ENCODE data around the gene ALOX15. TPM values are rescaled to one million over a fixed set of nuclear protein-coding genes. Genes with fewer than 3 reads are reported as not detected.

The ALOX15 gene
- total RNA-seq, 4 donors from 2014 or later = 0.12 TPM; not detected in 3

DNA sequence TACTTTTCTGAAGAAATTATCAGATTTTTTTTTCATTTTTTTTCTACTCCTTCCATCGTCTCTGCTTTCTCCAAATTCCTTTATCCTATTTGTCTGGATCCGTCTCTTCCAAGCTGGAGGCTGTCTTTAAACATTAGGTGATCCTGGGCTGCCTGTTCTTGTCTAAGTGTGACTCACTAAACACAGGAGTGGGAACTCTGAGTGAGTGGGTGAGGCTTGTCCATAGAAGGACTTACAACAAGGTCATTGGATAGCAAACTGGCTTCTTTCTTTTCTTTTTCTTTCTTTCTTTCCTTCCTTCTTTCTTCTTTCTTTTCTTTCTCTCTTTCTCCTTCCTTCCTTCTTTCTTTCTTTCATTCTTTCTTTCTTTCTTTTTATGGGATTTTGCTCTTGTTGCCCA is 18.2 kb downstream of the ALOX15 start:
- ATAC-seq = no peak
- TF ChIP-seq, protein P1, sequence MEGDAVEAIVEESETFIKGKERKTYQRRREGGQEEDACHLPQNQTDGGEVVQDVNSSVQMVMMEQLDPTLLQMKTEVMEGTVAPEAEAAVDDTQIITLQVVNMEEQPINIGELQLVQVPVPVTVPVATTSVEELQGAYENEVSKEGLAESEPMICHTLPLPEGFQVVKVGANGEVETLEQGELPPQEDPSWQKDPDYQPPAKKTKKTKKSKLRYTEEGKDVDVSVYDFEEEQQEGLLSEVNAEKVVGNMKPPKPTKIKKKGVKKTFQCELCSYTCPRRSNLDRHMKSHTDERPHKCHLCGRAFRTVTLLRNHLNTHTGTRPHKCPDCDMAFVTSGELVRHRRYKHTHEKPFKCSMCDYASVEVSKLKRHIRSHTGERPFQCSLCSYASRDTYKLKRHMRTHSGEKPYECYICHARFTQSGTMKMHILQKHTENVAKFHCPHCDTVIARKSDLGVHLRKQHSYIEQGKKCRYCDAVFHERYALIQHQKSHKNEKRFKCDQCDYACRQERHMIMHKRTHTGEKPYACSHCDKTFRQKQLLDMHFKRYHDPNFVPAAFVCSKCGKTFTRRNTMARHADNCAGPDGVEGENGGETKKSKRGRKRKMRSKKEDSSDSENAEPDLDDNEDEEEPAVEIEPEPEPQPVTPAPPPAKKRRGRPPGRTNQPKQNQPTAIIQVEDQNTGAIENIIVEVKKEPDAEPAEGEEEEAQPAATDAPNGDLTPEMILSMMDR (IDR thresholded peaks at IDR 0.05) = no peak
- no peak for TF ChIP-seq EP300 (IDR thresholded peaks at IDR 0.05)
- TF ChIP-seq POLR2A (IDR thresholded peaks at IDR 0.05) = no peak
- no peak for TF ChIP-seq POLR2AphosphoS5 (IDR thresholded peaks at IDR 0.05)
- H3K4me3 ChIP-seq = no peak overlapping the region
- WGBS, 2 donors (ENCODE audit: low coverage in 1 of 2) = 40% methylated on average over 2 of the region's 2 CpGs; no CpG with 5 or more reads in 1 of the 2 donors
- peaks cover 0 to 23% (median 8%) of the 10 kb centered on the region in 3 donors for H3K4me1 ChIP-seq
- peaks cover 0 to 9% (median 0%) of the 10 kb centered on the region in 3 donors for H3K9me3 ChIP-seq
- H3K27me3 ChIP-seq = peaks cover 5% of the 10 kb centered on the region
- no peak overlapping the region for H3K27ac ChIP-seq
- H3K36me3 ChIP-seq = no peaks in the 10 kb centered on the region

DNA sequence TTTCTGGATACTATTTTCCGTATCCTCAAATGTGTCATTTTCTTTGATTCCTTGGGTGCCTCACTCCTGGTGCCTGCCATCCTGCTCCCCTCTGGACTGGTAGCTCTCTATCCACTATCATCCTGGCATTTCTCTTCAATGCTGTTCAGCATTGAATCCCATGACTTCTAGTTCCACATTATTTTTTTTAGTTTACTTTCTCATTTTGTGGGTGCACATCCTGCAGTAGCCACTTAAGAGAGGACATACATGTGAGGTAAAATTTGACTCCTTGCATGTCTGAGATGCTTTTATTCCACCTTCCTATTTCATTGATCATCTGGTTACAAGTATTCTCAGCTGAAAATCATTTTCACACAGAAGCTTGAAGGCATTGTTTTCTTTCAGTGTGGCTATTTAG is 19.1 kb downstream of the ALOX15 start:
- no peak for ATAC-seq
- Histone ChIP-seq H3K36me3 (no peaks in the 10 kb centered on the region), H3K4me3 (no peak overlapping the region), H3K27ac (no peak overlapping the region), H3K9me3 (peaks cover 0 to 9% (median 0%) of the 10 kb centered on the region in 3 donors), H3K4me1 (peaks cover 0 to 23% (median 8%) of the 10 kb centered on the region in 3 donors), H3K27me3 (peaks cover 6% of the 10 kb centered on the region)
- TF ChIP-seq POLR2A (IDR thresholded peaks at IDR 0.05) = no peak
- no peak for TF ChIP-seq POLR2AphosphoS5 (IDR thresholded peaks at IDR 0.05)
- TF ChIP-seq, protein P1 (IDR thresholded peaks at IDR 0.05) = no peak
- no peak for TF ChIP-seq EP300 (IDR thresholded peaks at IDR 0.05)
- WGBS, 2 donors (ENCODE audit: low coverage in 1 of 2) = 82% methylated on average over 1 of the region's 1 CpG; no CpG with 5 or more reads in 1 of the 2 donors

DNA sequence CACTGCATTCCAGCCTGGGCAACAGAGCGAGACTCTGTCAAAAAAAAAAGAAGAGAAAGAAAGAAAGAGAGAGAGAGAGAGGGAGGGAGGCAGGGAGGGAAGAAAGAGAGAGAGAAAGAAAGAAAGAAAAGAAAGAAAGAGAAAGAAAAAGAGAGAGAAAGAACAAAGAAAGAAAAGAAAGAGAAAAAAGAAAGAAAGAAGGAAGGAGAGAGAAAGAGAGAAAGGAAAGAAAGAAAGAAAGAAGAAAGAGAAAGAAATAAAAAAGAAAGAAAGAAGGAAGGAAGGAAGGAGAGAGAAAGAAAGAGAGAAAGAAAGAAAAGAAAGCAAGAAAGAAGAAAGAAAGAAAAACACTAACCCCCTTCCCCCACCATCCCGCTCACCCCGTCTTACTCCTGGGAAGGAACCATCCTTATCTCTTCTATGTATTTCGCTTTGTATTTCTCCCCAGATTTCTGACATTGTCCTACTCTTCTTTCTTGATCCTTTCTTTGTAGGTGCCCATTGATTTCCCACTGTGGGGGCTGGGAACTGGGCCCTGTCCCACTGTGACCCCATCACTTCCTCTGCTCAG is 20.9 kb downstream of the ALOX15 start:
- 94 to 100% methylated on average over 3 of the region's 4 CpGs for WGBS, 2 donors (ENCODE audit: low coverage in 1 of 2)

DNA sequence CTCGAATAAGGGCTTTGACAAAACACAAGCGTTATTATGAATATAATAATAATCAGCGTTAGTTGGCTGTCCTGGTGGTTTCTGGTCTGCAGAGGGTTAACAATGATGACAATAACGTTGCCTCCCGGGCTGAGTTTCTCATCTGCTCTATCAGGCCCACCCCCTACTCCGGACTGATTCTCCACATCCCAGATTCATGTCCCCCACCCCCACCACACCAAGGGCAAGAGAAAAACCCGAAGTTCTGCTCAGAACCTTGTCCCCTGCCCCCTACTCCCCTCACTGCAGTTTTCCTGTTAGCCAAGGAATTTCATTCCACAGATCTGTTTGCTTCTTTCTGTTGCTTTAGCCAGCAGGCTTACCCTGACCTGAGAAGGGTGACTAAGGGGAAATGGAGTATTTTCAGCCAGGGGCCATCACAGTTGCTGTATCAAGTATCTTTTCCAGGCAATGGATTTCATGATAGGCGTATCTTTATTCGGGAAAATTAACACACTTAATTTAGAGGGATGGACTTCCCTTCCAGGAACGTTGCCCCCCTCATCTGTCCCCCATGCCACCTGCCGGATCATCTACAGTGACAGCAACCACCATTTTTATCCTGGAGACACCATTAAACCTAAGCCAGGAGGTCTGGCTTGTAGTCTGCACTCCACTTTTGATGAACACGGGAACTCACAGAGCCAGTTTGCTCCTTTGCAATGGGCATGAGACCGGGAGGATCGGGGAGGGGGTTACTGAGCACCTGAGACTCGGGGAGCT is 23.7 kb downstream of the ALOX15 start:
- peaks cover 0 to 9% (median 0%) of the 10 kb centered on the region in 3 donors for H3K9me3 ChIP-seq
- H3K36me3 ChIP-seq = no peaks in the 10 kb centered on the region
- H3K27me3 ChIP-seq = peaks cover 17% of the 10 kb centered on the region
- no peak overlapping the region for H3K4me3 ChIP-seq
- no peak overlapping the region for H3K27ac ChIP-seq
- no peaks in the 10 kb centered on the region for H3K4me1 ChIP-seq
- TF ChIP-seq POLR2AphosphoS5 (IDR thresholded peaks at IDR 0.05) = no peak
- no peak for TF ChIP-seq POLR2A (IDR thresholded peaks at IDR 0.05)
- TF ChIP-seq, protein P1 (IDR thresholded peaks at IDR 0.05) = no peak
- no peak for TF ChIP-seq EP300 (IDR thresholded peaks at IDR 0.05)
- 29 to 44% methylated on average over 7 to 11 of the region's 15 CpGs for WGBS, 2 donors (ENCODE audit: low coverage in 1 of 2)
- ATAC-seq = no peak

More for the DNA sequence above, 20.9 kb downstream of the ALOX15 start:
- H3K36me3 ChIP-seq = no peaks in the 10 kb centered on the region
- TF ChIP-seq, protein P1 (IDR thresholded peaks at IDR 0.05) = no peak
- TF ChIP-seq POLR2AphosphoS5 (IDR thresholded peaks at IDR 0.05) = no peak
- TF ChIP-seq POLR2A (IDR thresholded peaks at IDR 0.05) = no peak
- TF ChIP-seq EP300 (IDR thresholded peaks at IDR 0.05) = no peak
- peaks cover 17% of the 10 kb centered on the region for H3K27me3 ChIP-seq
- peaks cover 0 to 9% (median 0%) of the 10 kb centered on the region in 3 donors for H3K9me3 ChIP-seq
- H3K27ac ChIP-seq = no peak overlapping the region
- ATAC-seq = no peak
- H3K4me3 ChIP-seq = no peak overlapping the region
- H3K4me1 ChIP-seq = peaks cover 0 to 19% (median 5%) of the 10 kb centered on the region in 3 donors

Measured in gastroesophageal sphincter (tissue), 4 donors.